ENCODE measurements around the gene TBPL1. TPM values are rescaled to one million over a fixed set of nuclear protein-coding genes. Genes with fewer than 3 reads are reported as not detected.

Gene TBPL1
- total and polyA plus RNA-seq, 2 experiments from 2014 or later = 14.7 to 32.1 TPM

GRCh38 chr6:134015719-134016557 lies 62.9 kb downstream of the TBPL1 start:
- Histone ChIP-seq H3K4me1 (ENCODE audit: low read depth) (no peaks in the 10 kb centered on the region), H3K36me3 (no peaks in the 10 kb centered on the region), H3K27me3 (no peaks in the 10 kb centered on the region), H3K27ac (no peak overlapping the region), H3K9me3 (ENCODE audit: low read depth) (no peaks in the 10 kb centered on the region), H3K4me3 (no peak overlapping the region)
- TF ChIP-seq, protein P1, sequence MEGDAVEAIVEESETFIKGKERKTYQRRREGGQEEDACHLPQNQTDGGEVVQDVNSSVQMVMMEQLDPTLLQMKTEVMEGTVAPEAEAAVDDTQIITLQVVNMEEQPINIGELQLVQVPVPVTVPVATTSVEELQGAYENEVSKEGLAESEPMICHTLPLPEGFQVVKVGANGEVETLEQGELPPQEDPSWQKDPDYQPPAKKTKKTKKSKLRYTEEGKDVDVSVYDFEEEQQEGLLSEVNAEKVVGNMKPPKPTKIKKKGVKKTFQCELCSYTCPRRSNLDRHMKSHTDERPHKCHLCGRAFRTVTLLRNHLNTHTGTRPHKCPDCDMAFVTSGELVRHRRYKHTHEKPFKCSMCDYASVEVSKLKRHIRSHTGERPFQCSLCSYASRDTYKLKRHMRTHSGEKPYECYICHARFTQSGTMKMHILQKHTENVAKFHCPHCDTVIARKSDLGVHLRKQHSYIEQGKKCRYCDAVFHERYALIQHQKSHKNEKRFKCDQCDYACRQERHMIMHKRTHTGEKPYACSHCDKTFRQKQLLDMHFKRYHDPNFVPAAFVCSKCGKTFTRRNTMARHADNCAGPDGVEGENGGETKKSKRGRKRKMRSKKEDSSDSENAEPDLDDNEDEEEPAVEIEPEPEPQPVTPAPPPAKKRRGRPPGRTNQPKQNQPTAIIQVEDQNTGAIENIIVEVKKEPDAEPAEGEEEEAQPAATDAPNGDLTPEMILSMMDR (IDR thresholded peaks at IDR 0.05; ENCODE audit: low read depth, low read length) = no peak
- DNase-seq (ENCODE audit: low read depth in 1 of 2, low spot score in 1 of 2) = no peak

GRCh38 chr6:134016558-134016814 lies 63.5 kb downstream of the TBPL1 start:
- Histone ChIP-seq H3K4me1 (ENCODE audit: low read depth) (no peaks in the 10 kb centered on the region), H3K9me3 (ENCODE audit: low read depth) (no peaks in the 10 kb centered on the region), H3K36me3 (no peaks in the 10 kb centered on the region), H3K4me3 (no peak overlapping the region), H3K27me3 (no peaks in the 10 kb centered on the region), H3K27ac (no peak overlapping the region)
- TF ChIP-seq, protein P1 (IDR thresholded peaks at IDR 0.05; ENCODE audit: low read depth, low read length) = no peak
- no peak for DNase-seq (ENCODE audit: low read depth in 1 of 2, low spot score in 1 of 2)

- H3K27ac ChIP-seq = no peak overlapping the region
- H3K9me3 ChIP-seq (ENCODE audit: low read depth) = no peaks in the 10 kb centered on the region
- H3K4me3 ChIP-seq = no peak overlapping the region
- H3K27me3 ChIP-seq = no peaks in the 10 kb centered on the region
- H3K36me3 ChIP-seq = no peaks in the 10 kb centered on the region
- TF ChIP-seq, protein P1 (IDR thresholded peaks at IDR 0.05; ENCODE audit: low read depth, low read length) = no peak
- no peaks in the 10 kb centered on the region for H3K4me1 ChIP-seq (ENCODE audit: low read depth)
- no peak for DNase-seq (ENCODE audit: low read depth in 1 of 2, low spot score in 1 of 2)
These were observed 67.0 kb downstream of the TBPL1 start for GRCh38 chr6:134020071-134020470.

DNA sequence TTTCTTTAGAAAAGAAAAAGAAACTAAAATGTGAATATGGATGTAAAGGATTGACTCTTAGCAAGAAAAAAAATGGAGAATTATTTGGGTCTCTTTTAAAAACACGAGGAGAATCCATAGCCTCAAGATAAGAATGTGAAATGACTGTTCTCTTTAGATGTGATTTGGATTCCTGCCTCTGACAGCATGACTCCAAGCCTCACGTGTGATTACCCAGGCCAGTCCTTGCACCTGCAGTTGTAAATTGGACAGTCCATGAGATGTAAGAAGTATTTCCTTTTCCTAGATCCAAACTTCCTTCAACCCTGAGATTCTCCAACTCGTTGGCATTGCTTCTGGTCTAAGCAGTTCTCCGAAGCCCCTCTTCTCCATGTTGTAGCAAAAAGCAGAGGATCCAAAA lies 67.5 kb downstream of the TBPL1 start:
- H3K4me1 ChIP-seq (ENCODE audit: low read depth) = no peaks in the 10 kb centered on the region
- no peaks in the 10 kb centered on the region for H3K27me3 ChIP-seq
- H3K9me3 ChIP-seq (ENCODE audit: low read depth) = no peaks in the 10 kb centered on the region
- H3K4me3 ChIP-seq = no peak overlapping the region
- no peak for DNase-seq (ENCODE audit: low read depth in 1 of 2, low spot score in 1 of 2)
- TF ChIP-seq, protein P1 (IDR thresholded peaks at IDR 0.05; ENCODE audit: low read depth, low read length) = no peak
- no peaks in the 10 kb centered on the region for H3K36me3 ChIP-seq
- H3K27ac ChIP-seq = no peak overlapping the region

- Histone ChIP-seq H3K27ac (no peak overlapping the region), H3K4me3 (no peak overlapping the region), H3K9me3 (ENCODE audit: low read depth) (no peaks in the 10 kb centered on the region), H3K4me1 (ENCODE audit: low read depth) (no peaks in the 10 kb centered on the region), H3K36me3 (no peaks in the 10 kb centered on the region), H3K27me3 (no peaks in the 10 kb centered on the region)
- TF ChIP-seq, protein P1 (IDR thresholded peaks at IDR 0.05; ENCODE audit: low read depth, low read length) = no peak
- DNase-seq (ENCODE audit: low read depth in 1 of 2, low spot score in 1 of 2) = no peak
These were observed 67.9 kb downstream of the TBPL1 start for GRCh38 chr6:134020968-134021367.

Data from cardiac muscle cell (in vitro differentiated cells and primary cell).